GM18498 (cell line): ENCODE results near the gene TTC7B.

Experiments used
- ATAC-seq: cut with Tn5 transposase; IDR thresholded peaks from one replicate; pipeline ENCODE4 v1.9.1; 2021; ENCODE audit warnings: mild to moderate bottlenecking, moderate library complexity; ENCODE audit not compliant: unreplicated experiment

Gene TTC7B

GRCh38 chr14:90519262-90519920 is 296.8 kb downstream of the TTC7B start:
- ATAC-seq: no peak

DNA sequence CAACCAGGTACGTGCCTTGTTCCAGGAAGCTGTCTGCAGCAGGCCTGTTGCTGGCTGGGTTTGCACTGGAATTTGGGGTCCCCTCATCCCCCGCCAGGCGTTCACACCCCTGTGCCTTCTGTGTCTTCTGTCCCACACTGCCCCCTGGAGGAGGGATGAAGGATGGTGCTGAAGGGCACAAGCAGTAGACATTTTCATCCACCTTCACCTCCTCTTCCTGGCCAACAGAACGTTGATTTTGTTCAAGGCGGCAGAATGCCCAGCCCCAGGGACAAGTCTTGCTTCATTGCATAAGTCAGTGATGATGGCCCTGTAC is 297.3 kb downstream of the TTC7B start:
- no peak for ATAC-seq

GRCh38 chr14:90518069-90518940 is 297.9 kb downstream of the TTC7B start:
- ATAC-seq: no peak

DNA sequence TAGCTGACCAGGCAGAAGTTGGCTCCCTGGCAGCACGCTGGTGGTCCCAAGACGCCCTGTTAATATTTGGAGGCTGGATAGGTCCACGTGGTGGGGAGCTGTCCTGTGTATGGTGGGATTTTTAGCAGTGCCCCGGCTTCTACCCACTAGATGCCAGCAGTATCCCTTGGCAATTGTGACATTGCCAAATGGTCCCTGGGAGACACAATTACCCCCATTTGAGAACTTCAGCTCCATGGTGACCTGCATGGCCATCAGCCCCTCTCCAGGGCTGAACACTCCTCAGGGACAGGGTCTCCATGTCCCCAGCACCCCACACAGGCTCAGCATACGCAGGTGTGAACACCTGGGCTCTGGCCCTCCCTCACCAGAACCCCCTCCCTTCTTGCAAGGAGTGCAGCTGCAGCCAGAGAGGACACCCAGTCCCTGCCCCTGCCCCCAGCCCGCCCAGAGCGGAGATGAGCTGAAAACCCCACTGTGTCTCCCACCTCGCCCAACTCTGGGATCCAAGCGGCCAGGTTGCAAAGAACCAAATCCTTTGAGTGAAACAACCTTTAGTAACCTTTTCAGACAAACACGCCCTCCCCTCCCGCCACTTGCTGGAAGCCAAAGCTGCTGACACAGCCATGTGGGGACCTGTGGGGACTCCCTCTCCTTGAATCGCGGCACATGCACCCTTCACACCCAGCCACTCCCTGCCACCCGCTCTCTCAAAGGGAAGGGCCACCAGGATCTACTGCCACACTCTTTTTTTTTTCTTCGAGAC is 299.0 kb downstream of the TTC7B start:
- no peak for ATAC-seq

DNA sequence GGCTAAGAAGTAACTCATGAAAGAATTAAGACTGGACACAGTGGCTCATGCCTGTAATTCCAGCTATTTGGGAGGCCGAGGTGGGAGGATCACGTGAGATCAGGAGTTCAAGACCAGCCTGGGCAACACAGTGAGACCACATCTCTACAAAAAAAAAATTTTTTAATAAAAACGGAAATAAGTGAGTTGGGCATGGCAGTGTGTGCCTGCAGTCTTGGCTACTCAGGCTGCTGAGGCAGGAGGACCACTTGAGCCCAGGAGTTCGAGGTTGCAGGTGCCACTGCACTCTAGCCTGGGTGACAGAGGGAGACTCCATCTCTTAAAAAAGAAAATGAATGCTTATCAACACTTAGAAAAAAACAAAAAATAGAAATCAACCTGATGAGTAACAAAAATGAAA is 301.7 kb downstream of the TTC7B start:
- ATAC-seq: no peak

GRCh38 chr14:90514015-90514398 is 302.2 kb downstream of the TTC7B start:
- no peak for ATAC-seq

- ATAC-seq: no peak
These were observed 302.8 kb downstream of the TTC7B start for GRCh38 chr14:90513161-90514014.

DNA sequence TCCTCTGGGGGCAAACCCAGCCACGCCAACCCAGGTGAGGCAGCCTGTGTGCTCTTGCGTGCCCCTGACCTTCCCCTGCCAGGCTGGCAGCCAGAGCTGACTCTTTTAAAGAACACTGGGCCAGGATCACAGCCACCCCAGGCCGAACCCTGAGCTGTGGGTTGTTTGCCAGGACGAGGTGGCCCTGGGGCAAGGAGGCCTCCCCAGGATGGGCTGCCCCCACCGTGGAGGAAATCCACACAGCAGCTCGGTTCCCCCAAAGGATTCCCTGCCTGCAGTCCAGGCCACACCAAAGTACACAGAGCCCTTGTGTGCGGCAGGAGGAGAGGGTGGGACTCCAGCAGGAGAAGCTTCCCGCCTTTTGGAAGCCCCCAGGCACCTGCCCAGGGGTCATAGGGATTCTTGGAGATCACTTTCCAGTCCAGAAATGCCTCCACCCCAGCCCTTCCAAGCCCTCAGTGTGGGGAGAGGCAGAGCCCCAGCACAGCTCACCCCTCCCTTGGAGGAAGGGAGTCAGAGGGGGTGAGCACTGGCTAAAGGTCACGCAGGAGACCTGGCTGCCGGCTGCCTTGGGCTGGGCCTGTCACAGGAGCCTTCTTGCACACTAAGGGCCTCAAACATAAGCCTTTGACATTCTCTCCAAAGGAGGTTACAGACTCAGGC is 303.8 kb downstream of the TTC7B start:
- no peak for ATAC-seq

DNA sequence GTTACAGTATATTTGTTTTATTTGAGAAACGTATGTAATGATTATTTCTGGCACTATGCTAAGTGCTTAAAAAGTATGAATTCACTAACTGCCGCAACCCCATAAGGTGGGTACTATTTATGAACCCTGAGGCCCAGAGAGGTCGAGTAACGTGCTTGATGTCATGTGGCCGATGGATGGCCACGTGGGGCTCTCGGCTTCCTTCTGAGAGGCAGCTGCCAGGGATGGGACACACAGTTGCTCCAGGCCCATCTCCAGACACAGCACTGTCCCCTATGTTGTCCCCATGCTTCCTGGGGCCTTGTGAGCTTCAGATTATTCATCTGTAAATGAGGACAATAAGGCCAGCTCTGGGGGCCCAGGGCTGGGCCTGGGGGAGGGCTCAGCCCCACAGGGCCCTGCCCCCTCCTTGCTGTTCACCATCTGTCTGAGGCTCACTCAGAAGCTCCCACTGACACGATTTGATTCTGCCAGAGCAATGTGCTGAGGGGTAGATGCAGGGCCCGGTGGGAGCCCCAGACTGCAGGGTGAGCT is 304.4 kb downstream of the TTC7B start:
- ATAC-seq: no peak

DNA sequence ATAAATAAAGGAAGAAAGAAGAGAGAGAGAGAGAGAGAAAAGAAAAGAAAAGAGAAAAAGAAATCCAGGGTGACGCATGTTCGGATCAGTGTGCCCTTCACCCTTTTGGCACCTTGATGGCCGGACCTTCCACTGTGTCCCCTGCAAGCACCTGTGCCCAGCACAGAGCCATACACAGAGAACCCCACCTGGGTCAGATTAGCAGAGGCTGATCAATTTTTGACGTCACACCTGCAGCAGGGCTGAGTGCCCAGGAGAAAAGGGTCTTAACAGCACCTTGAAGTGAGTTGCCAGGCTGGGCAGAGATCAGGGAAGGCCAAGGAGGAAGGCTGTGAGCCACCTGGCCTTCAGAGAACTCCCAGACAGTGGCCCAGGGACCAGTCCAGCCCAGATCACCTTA is 305.0 kb downstream of the TTC7B start:
- ATAC-seq: no peak

- no peak for ATAC-seq
These were observed 306.1 kb downstream of the TTC7B start for GRCh38 chr14:90510159-90510558.

DNA sequence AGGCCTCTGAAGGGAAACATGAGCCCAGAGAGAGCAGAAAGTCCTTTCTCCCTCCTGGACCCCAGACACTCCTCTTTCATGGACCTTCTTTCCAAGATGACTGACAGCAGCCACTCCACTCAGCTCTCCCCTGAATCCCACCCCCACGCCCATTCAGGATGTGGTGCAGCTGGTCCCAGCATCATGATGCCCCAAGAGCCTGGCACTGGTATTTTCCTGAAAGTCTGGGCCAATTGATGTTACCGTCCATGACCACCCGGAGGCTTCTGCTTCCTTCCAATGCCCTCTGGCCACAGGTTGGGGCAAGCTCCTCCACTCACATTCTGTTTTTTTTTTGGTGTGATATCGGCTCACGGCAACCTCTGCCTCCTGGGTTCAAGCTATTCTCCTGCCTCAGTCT is 306.8 kb downstream of the TTC7B start:
- no peak for ATAC-seq

DNA sequence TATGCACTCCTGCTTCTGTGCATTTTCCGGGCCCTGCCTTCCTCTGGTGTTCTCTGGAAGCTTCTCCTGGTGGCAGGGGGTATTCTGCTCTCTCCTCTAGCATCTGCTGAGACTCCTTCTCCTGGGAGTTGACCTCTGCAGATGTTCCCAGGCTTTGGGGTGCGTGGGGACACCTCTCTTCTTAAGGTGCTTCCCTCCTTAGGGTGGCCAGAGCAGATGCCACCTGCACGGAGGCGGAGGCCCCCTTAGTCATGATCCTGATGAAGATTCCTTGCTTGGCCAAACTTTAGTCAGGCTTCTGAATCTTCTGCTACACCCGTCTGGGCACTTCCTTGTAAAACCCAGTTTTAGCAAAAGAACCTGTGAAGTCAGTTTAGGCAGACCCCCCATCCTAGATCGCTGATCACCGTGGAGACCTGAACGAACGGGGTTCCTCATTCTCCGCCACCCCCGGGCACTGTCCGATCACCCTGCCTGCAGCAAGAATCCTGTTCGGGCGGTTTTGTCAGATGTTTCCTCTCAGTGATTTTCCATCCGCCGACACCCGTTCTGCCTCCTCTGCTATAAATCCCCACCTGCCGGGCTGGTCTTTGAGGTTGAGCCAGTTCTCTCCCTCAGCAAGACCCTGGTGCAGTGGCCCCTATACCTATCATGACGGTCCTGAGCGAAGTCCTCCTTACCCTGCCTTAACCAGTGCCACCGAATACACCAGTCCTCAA is 307.5 kb downstream of the TTC7B start:
- no peak for ATAC-seq

DNA sequence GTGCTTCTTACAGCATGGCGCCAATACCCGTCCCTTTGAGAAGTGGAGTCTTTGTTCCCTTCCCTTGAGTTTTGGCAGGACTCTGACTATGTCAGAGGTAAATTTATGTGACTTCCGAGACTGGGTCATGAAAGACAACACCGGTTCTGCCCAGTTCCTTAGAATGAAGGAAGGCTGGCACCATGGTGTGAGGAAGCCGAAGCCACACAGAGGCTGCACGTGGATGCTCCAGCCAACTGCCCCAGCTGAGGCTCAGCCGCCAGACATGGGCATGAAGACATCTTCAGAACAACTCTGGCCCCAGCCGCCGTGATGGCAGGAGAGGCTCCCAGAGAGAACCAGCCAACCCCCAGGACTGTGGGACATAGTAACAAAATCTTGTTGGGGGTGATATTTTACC is 308.2 kb downstream of the TTC7B start:
- no peak for ATAC-seq

GRCh38 chr14:90507428-90507827 is 308.8 kb downstream of the TTC7B start:
- ATAC-seq: no peak

DNA sequence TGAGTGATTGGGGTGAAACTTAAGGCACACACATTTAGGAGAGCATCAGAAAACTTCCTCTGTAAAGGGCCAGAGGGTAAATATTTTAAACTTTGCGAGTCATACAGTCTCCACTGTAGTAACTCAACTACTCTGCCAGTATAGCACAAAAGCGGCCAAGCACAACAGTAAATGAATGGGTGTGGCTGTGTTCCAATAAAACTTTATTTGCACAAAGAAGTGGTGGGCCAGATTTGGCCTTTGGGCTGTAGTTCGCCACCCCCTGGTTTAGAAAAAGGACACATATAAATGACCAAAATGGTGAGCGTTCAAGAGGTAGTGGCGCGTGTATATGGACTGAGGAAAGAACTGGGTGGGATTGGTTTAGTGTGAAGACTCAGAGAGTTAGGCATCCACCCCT is 309.5 kb downstream of the TTC7B start:
- ATAC-seq: no peak

GRCh38 chr14:90505531-90505930 is 310.7 kb downstream of the TTC7B start:
- ATAC-seq: no peak

GRCh38 chr14:90504643-90505042 is 311.6 kb downstream of the TTC7B start:
- no peak for ATAC-seq

GRCh38 chr14:90503582-90503981 is 312.6 kb downstream of the TTC7B start:
- no peak for ATAC-seq

DNA sequence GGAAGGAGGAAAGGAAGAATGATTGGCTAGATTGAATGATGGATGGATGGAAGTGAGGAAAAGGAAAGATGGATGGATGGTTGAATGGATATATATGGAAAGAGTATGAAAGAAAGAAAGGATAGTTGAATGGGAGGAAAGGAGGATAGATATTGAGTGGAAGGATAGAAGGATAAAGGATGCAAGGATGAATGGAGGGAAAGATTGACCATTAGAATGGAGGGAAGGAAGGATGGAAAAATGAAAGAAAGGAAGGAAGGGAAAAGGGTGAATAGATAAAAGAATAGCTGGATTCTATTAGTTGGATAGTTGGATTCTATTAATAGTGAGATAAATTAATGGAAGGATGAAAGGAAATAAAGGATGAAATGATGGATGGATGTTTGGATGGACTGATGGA is 313.5 kb downstream of the TTC7B start:
- no peak for ATAC-seq
